Activated CD8-positive, alpha-beta memory T cell treated with anti-CD3 and anti-CD28 coated beads for 4 hours (primary cell): ENCODE measurements around the gene EPHA7.

ENCODE experiments used
- DNase-seq, 2 donors: peaks; one replicate each; pipeline ENCODE4 v3.0.0-alpha.2; 2020; ENCODE audit warnings: low read depth in 2 of 2

The EPHA7 gene

DNA sequence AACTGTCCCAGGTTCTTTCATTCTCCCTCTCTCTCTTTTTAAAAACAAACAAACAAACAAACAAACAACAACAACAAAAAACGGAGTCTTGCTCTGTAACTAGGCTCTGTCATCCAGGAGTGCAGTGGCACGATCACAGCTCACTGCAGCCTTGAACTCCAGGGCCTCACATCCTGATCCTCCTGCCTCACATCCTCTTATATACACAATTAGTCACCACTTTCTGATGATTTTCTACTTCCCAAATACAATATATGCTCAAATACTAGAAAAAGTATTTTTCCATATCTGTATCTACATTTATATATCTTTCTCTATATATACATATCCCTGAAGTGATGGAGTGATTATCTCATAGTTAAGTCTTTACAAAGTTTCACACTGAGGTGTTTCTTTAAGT, 170.7 kb downstream of the EPHA7 start:
- no peak for DNase-seq

- no peak for DNase-seq
Measured at GRCh38 chr6:93243231-93243778, 176.1 kb downstream of the EPHA7 start.

- DNase-seq: no peak
Measured at GRCh38 chr6:93242049-93242448, 177.3 kb downstream of the EPHA7 start.

DNA sequence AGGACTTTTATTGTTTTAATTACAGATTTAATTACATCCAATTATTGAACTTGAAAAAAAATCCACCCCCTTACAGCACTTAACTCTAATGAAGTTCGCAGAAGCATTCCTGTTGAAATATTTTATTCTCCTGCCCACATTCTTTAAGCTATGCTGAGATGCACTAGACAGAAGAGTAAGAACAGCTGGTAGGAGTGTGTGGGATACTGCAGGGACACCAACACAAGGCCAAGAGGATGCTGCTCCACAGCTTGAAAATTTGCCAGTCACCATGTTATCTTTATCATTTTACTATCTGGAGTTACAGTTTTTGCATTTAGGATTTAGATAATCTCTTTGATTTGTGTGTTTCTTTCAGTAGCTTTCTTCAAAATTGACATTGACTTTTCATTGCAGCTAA, 180.7 kb downstream of the EPHA7 start:
- no peak for DNase-seq

- no peak for DNase-seq
Measured at GRCh38 chr6:93235775-93236174, 183.6 kb downstream of the EPHA7 start.

GRCh38 chr6:93226822-93227221, 192.5 kb downstream of the EPHA7 start:
- DNase-seq: no peak

DNA sequence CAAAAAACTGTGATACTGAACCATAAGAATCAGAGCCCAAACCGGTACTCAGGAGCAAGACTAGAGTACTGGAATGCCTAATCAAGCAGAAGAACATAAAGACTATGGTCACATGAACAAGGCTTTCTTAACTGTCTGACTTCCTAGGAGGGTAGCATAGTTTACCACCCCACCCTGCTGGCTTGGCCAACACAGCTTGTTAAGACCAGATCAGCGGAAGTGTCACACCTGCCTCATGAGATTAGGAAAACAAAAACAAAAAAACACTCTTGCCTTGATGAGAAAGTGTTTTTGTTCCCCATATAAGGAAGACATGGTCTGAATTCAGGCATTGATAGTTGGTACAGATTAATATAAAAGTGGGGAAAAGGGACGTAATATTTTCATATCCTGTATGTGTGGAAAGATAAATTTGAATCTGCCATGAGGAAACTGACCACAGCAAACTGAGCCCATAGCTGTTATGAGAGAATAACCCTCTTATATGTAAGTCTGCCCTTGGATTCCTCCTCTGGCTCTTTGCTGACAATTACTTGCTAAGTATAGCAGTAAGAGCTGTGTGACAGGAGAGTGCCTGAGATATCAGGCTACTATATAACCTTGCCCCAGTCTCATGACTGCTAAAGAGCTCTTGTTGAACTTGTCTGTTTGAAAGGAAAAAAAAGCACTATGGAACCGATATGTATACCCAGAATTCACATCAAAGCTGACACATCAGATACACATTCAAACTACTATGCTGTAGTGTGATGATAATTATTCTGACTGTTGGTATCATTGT, 197.1 kb downstream of the EPHA7 start:
- no peak for DNase-seq

GRCh38 chr6:93219447-93219846, 199.9 kb downstream of the EPHA7 start:
- DNase-seq: no peak

GRCh38 chr6:93218096-93218495, 201.3 kb downstream of the EPHA7 start:
- DNase-seq: no peak

DNA sequence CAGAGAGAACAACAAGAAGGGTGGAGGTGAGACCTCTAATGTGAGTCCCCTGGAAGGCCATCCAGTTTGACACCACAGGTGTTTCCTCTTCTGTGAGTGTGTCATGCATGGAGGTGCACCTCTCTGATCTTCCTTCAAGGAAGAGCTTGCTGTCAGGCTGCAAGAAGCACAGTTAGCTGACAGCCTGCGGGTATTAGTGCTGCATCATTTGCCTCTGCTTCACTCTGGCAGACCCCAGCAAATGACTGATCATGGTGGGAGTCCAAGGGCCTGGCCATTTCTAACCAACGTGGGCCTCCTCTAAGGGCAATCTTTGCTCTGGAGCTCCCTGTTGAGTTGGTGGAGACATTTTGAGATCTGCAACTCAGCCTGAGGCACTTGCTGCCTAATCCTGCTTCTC, 206.3 kb downstream of the EPHA7 start:
- DNase-seq: no peak

GRCh38 chr6:93210908-93211307, 208.5 kb downstream of the EPHA7 start:
- no peak for DNase-seq

DNA sequence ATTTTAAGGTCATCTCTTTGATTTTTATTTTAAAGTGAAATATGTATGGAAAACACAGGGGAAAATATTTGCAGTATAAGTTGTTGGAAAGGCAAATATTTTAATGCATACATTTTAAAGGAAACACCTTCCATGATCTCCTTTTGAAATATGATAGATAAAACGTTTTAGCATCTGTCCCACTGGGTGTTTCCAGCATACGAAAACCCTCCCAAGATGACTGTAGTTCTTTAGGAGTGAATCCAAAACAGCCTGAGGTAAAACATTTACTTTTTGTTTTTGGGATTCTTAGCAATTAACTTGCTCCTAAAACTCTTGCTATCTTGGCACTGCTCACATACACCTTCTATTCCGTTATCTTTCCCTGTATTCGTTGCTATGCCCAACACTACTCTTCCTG, 210.0 kb downstream of the EPHA7 start:
- no peak for DNase-seq

DNA sequence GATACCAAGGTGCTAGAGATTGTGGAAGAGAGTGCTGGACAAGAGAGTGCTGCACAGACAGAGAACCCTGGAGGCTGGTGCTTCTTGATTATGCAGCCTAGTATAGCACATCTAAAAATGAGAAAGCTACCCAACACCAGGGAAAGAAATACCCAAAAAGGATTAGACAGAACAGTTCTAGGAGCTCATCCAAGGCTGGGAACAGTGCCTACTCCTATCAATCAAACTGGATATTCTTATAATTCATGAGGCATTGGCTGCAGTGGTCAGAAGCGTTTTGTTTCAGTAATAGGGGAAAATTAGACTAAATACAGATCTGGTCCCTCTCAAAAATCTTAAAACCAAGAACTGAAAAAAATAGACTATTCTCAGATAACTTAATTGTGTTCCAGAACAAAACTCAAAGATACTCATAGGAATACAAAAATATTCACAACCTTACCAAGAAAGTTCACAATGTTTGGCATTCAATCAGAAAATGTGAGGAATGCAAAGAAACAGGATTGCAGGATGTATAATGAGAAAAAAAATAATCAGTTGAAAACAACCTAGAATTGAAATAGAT, 222.9 kb downstream of the EPHA7 start:
- no peak for DNase-seq

- DNase-seq: no peak
Measured at GRCh38 chr6:93194480-93194879, 224.9 kb downstream of the EPHA7 start.

DNA sequence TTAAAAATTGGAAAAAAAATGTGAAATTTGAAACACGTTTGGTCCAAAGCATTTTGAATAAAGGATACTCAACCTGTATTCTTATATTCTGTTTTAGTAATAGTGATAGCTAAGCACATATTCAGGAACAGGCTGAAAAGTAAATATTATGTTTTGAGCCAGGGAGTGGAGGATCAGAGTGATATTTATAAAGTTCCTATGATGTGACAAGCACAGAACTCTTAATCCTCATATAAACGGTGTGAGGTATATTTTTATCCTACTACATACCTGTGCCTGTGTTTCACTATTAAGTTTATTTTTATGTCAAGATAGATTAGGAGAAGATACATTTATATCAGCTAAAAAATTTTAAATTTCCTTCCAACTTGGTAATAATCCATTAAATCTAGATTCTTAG, 225.5 kb downstream of the EPHA7 start:
- DNase-seq: no peak
